ENCODE results near the gene GDF7.

The GDF7 gene

DNA sequence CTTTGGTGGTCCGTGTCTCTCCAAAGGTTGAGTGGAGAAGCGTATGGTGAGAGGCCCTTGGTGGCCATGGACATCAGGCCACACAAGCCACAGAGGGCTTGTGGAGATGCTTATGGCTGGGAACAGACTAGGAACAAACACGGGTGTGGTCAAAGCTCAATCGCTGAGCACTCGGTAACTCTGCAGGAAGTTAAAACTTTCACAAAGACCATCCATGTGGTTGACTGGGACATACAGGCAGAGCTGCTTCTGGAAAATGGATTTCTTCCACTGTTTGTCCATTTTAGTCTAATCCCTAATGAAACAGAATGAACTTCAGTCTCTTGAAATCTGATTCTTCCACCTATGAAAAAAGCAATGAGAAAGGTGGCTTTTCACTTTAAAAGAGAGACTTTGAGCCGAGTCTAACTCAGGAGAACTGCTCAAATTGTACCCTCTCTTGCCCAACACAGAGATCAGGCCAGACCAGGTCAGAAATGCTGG is 17.7 kb downstream of the GDF7 start:
- H3K9ac ChIP-seq (ENCODE audit: low read depth, low read length), result no peak overlapping the region
- H3K4me3 ChIP-seq (ENCODE audit: low read length), result no peak overlapping the region
- no peaks in the 10 kb centered on the region for H3K9me3 ChIP-seq (ENCODE audit: insufficient read depth, low read depth, low read length)
- H3K36me3 ChIP-seq (ENCODE audit: insufficient read depth, low read depth, low read length), result no peaks in the 10 kb centered on the region
- H3K27ac ChIP-seq (ENCODE audit: low read length), result no peak overlapping the region
- no peaks in the 10 kb centered on the region for H3K27me3 ChIP-seq (ENCODE audit: insufficient read depth, low read length)
- no peaks in the 10 kb centered on the region for H3K4me1 ChIP-seq (ENCODE audit: insufficient read depth, low read length)

DNA sequence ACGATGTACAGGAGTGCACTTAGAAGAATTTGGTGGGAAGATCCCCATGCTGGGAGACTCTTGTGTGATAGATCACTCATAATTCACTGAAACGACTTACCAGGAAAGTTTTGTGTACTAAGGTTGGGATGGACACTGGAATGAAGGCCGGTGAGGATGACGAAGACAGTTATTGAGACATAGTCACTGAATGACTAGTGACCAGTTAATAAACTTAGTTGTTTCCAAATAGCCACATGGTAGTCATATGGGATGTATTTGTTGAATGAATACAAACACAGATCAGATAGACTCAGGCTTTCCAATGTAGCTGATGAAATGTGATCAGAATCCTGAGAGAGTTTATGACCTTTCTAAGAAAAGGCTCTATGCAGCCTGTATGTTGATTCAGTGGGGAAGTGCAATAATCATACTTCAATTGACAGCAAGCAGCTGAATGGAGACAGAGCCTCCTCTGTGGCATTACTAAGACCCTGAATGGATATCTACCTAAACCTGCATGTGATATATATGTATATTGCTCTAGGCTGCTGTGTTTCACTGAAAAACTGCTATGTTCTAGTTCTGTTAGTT is 20.4 kb downstream of the GDF7 start:
- H3K9ac ChIP-seq (ENCODE audit: low read depth, low read length), result no peak overlapping the region
- H3K9me3 ChIP-seq (ENCODE audit: insufficient read depth, low read depth, low read length), result no peaks in the 10 kb centered on the region
- H3K36me3 ChIP-seq (ENCODE audit: insufficient read depth, low read depth, low read length), result no peaks in the 10 kb centered on the region
- no peak overlapping the region for H3K4me3 ChIP-seq (ENCODE audit: low read length)
- no peak overlapping the region for H3K27ac ChIP-seq (ENCODE audit: low read length)
- H3K27me3 ChIP-seq (ENCODE audit: insufficient read depth, low read length), result no peaks in the 10 kb centered on the region
- no peaks in the 10 kb centered on the region for H3K4me1 ChIP-seq (ENCODE audit: insufficient read depth, low read length)

DNA sequence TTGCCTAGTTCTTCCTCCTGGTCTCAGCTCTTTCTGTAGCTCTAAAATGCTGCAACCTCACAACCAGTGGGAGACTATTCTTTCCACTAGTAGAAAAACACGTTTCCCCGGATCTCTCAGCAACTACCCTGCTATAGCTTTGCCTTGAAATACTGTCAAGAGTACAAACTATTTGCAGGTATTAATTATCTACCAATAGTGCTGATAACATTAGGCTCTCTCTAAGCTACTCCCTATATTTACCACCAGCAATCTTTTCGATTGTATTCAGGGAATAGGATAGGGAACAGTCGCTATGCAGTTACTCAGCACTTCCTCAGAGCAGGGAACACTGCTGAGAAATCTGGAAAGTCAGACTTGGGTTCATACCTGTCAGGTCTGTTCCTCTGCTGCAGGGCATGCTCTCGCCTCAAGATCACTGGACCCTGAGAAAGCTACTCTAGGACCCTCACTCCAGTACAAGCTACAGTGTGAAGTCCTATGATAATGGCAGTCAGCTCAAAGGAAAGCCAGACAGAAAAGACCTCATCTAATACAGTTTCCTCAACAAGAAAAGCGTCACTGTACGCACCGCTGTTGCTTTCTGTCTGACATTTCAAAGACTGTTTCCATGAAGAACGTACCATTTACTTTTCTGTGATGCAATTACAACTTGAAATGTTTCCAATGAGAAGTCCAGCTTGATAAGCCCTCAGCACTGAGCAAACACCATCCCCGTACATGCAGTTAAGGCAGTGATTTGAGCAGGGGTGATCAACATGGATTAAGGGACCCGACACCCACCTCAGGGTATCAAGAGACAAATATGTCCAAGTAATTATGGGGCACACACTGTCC is 22.7 kb downstream of the GDF7 start:
- Histone ChIP-seq H3K27ac (ENCODE audit: low read length) (no peak overlapping the region), H3K9ac (ENCODE audit: low read depth, low read length) (no peak overlapping the region), H3K9me3 (ENCODE audit: insufficient read depth, low read depth, low read length) (no peaks in the 10 kb centered on the region), H3K4me3 (ENCODE audit: low read length) (no peak overlapping the region), H3K27me3 (ENCODE audit: insufficient read depth, low read length) (no peaks in the 10 kb centered on the region), H3K36me3 (ENCODE audit: insufficient read depth, low read depth, low read length) (no peaks in the 10 kb centered on the region), H3K4me1 (ENCODE audit: insufficient read depth, low read length) (no peaks in the 10 kb centered on the region)

DNA sequence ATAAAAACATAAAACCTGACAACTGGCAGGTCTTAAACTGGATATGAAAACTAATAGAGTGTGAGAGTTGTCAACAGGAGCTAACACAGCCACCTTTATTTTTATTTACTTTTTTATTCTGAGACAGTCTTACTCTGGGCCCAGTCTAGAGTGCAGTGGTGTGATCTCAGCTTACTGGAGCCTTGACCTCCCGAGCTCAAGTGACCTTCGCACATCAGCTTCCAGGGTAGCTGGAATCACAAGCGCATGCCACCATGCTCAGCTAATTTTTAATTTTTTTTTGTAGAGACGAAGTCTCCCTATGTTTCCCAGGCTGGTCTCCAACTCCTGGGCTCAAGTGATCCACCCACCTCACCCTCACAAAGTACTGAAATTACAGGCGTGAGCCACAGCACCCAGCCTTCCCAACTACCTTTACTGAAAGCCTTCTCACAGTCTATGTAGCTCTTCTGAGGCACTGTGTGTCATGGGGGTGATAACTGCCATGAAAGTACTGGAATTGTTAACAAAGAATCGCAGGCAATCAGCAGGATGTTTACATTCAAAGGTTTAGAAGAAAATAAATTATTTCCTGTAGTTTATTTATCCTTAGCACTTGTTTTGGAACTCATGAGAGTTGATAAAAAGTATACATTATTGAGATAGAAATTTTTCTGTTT is 24.3 kb downstream of the GDF7 start:
- Histone ChIP-seq H3K4me1 (ENCODE audit: insufficient read depth, low read length) (no peaks in the 10 kb centered on the region), H3K4me3 (ENCODE audit: low read length) (no peak overlapping the region), H3K9me3 (ENCODE audit: insufficient read depth, low read depth, low read length) (no peaks in the 10 kb centered on the region), H3K27me3 (ENCODE audit: insufficient read depth, low read length) (no peaks in the 10 kb centered on the region), H3K36me3 (ENCODE audit: insufficient read depth, low read depth, low read length) (no peaks in the 10 kb centered on the region), H3K27ac (ENCODE audit: low read length) (no peak overlapping the region), H3K9ac (ENCODE audit: low read depth, low read length) (no peak overlapping the region)

DNA sequence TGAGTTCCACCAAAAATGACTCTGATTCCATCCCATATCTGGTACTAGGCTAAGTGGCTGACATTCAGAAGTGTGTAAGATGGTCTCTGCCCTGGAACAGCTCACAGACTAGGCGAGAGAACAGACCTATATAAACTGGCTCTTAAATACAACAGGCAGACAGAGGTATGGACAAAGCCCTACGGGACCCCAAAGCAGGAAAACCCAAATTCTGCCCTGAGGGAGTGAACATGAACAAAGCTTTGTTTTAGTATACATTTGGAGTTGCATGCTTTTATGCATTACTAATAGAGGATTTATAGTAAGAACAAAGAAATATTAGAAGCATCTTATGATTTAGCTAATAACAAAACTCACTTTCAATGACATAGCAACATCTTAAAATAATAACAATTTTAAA is 25.1 kb downstream of the GDF7 start:
- no peak overlapping the region for H3K9ac ChIP-seq (ENCODE audit: low read depth, low read length)
- no peaks in the 10 kb centered on the region for H3K4me1 ChIP-seq (ENCODE audit: insufficient read depth, low read length)
- H3K4me3 ChIP-seq (ENCODE audit: low read length), result no peak overlapping the region
- H3K36me3 ChIP-seq (ENCODE audit: insufficient read depth, low read depth, low read length), result no peaks in the 10 kb centered on the region
- no peaks in the 10 kb centered on the region for H3K27me3 ChIP-seq (ENCODE audit: insufficient read depth, low read length)
- H3K9me3 ChIP-seq (ENCODE audit: insufficient read depth, low read depth, low read length), result no peaks in the 10 kb centered on the region
- H3K27ac ChIP-seq (ENCODE audit: low read length), result no peak overlapping the region

DNA sequence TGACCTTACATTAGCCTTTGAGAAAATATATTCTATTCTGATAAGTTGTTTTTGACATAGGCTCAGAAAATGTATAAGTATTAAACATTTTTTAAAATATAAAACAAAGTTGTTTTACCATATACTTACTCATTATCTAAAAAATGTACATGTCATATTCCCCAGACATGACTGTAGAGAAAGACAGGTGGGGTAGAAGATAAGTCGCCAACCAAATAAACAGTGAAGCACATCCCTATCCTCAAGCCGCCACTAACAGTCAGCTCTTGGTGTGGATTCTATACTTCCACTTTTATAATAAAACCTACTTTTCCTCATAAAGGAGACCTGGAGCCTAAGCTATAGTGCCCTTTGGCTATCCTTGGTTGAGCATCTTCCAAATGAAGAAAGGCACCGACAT is 26.4 kb downstream of the GDF7 start:
- Histone ChIP-seq H3K9ac (ENCODE audit: low read depth, low read length) (no peak overlapping the region), H3K36me3 (ENCODE audit: insufficient read depth, low read depth, low read length) (no peaks in the 10 kb centered on the region), H3K9me3 (ENCODE audit: insufficient read depth, low read depth, low read length) (no peaks in the 10 kb centered on the region), H3K27ac (ENCODE audit: low read length) (no peak overlapping the region), H3K4me1 (ENCODE audit: insufficient read depth, low read length) (no peaks in the 10 kb centered on the region), H3K27me3 (ENCODE audit: insufficient read depth, low read length) (no peaks in the 10 kb centered on the region), H3K4me3 (ENCODE audit: low read length) (no peak overlapping the region)

DNA sequence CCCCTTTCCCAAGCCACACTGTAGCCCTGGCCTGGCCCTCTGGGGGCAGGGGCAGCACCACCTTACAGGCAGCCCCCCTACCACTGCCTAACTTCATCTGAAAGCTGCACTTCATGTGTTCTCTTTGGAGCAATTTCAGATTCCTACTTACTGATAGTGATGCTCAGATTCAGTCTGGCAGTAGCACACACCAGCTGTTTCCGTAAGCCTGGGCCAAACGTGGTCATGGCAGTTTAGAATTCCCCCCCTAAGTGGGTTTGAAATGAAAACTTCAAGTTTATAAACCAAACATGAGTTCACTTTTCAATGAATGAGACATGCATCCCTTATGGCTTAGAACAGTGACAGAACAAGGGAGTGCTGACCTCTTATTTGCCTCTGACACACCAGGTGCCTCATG is 29.4 kb downstream of the GDF7 start:
- Histone ChIP-seq H3K9ac (ENCODE audit: low read depth, low read length) (no peak overlapping the region), H3K4me1 (ENCODE audit: insufficient read depth, low read length) (no peaks in the 10 kb centered on the region), H3K27me3 (ENCODE audit: insufficient read depth, low read length) (no peaks in the 10 kb centered on the region), H3K9me3 (ENCODE audit: insufficient read depth, low read depth, low read length) (no peaks in the 10 kb centered on the region), H3K27ac (ENCODE audit: low read length) (no peak overlapping the region), H3K36me3 (ENCODE audit: insufficient read depth, low read depth, low read length) (no peaks in the 10 kb centered on the region), H3K4me3 (ENCODE audit: low read length) (no peak overlapping the region)

DNA sequence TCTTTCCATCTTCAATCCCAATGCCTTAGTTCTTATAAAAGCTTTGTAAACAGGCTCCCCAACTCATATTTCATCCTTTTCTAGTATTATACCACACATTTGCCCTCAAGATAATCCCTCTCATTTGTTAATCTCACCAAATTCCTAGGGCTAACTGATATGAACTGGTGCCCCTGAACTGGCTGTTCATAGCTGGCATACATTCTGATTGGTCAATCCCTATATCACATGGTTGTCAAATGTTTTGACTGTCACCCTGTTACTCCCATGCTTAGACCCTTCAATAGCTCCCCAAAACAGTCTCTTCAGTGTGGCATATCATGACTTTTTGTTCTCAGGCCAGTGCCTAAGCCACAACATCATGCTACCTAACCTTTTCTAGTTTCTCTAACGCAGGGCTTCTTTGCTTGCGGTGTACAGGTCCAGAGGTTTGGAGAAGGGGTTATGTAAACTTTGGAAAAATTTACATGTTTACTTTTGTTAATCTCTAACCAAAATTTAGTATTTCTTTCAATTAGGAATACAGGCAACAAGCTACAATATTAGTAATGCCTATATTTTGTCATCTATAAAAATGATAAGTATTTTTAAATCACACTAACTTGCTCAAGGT is 30.5 kb downstream of the GDF7 start:
- Histone ChIP-seq H3K9me3 (ENCODE audit: insufficient read depth, low read depth, low read length) (no peaks in the 10 kb centered on the region), H3K4me1 (ENCODE audit: insufficient read depth, low read length) (no peaks in the 10 kb centered on the region), H3K27me3 (ENCODE audit: insufficient read depth, low read length) (no peaks in the 10 kb centered on the region), H3K4me3 (ENCODE audit: low read length) (no peak overlapping the region), H3K9ac (ENCODE audit: low read depth, low read length) (no peak overlapping the region), H3K36me3 (ENCODE audit: insufficient read depth, low read depth, low read length) (no peaks in the 10 kb centered on the region), H3K27ac (ENCODE audit: low read length) (no peak overlapping the region)

DNA sequence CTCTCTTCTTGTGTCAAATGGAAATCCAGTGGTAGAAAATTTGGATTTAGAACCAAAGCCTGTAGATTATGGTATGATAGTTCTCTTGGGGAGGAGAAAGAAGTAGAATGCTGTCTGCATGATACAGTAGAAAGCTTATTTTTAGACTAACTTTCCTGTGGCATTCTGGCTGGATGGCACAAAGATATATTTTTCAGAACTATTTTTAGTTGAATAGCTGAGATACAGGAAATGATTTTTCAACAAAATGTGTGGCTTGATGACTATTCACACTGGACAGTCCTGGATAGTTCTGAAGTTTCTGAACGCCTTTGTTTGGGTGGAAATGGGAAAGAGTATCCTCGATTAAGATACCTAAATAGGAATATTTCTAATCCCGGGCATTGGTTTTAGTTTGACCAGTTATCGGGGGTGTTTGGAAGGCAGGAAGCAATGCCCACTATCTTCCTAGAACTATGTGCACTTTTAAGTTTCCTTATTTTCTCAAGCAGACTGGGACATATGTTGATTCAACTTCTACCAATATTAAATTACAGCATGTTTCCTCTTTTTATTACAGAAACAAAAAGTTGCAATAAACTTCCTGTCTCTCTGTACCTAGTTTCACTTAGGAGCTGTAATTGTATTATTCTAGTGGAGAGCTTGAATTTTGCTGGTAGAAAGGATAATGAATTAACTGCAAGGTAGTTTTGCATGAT is 32.1 kb downstream of the GDF7 start:
- Histone ChIP-seq H3K4me3 (ENCODE audit: low read length) (no peak overlapping the region), H3K4me1 (ENCODE audit: insufficient read depth, low read length) (no peaks in the 10 kb centered on the region), H3K27ac (ENCODE audit: low read length) (no peak overlapping the region), H3K36me3 (ENCODE audit: insufficient read depth, low read depth, low read length) (no peaks in the 10 kb centered on the region), H3K9ac (ENCODE audit: low read depth, low read length) (no peak overlapping the region), H3K27me3 (ENCODE audit: insufficient read depth, low read length) (no peaks in the 10 kb centered on the region), H3K9me3 (ENCODE audit: insufficient read depth, low read depth, low read length) (no peaks in the 10 kb centered on the region)

DNA sequence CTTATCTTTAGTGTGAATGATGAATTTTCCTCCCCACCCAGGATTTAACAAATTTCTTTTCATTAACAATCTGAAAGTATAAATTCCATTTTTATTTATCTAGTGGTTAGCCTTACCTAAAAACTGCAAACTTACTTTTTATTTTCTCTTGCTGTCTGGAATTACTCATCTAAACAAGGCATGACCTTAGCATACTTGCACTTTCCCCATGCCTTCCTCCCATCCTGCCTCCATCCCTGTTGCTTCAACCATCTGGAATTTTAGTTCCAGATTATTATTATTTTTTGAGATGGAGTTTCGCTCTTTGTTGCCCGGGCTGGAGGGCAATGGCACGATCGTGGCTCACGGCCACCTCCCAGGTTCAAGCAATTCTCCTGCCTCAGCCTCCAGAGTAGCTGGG is 35.6 kb downstream of the GDF7 start:
- Histone ChIP-seq H3K36me3 (ENCODE audit: insufficient read depth, low read depth, low read length) (no peaks in the 10 kb centered on the region), H3K4me1 (ENCODE audit: insufficient read depth, low read length) (no peaks in the 10 kb centered on the region), H3K9ac (ENCODE audit: low read depth, low read length) (no peak overlapping the region), H3K27ac (ENCODE audit: low read length) (no peak overlapping the region), H3K4me3 (ENCODE audit: low read length) (no peak overlapping the region), H3K9me3 (ENCODE audit: insufficient read depth, low read depth, low read length) (no peaks in the 10 kb centered on the region), H3K27me3 (ENCODE audit: insufficient read depth, low read length) (no peaks in the 10 kb centered on the region)

DNA sequence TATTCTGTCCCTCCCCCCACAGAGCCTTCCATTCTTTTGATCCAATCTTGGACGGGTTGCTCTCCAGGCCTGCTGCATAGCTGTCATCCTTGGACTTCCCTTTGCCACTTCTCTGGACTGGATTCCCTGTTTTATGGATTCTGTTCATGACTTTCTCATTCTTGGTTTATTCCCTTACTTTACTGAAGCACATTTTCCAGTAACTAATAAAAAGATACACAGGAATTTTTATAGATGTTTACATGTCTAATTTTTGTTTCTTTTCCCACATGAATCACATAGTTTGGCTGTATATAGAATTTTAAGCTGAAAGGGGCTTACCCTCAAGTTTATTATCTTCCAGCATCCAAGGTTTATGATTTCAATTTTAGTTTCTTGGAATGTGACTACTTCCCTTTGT is 37.9 kb downstream of the GDF7 start:
- H3K9me3 ChIP-seq (ENCODE audit: insufficient read depth, low read depth, low read length), result no peaks in the 10 kb centered on the region
- no peak overlapping the region for H3K27ac ChIP-seq (ENCODE audit: low read length)
- H3K4me3 ChIP-seq (ENCODE audit: low read length), result no peak overlapping the region
- H3K36me3 ChIP-seq (ENCODE audit: insufficient read depth, low read depth, low read length), result no peaks in the 10 kb centered on the region
- H3K4me1 ChIP-seq (ENCODE audit: insufficient read depth, low read length), result no peaks in the 10 kb centered on the region
- no peak overlapping the region for H3K9ac ChIP-seq (ENCODE audit: low read depth, low read length)
- no peaks in the 10 kb centered on the region for H3K27me3 ChIP-seq (ENCODE audit: insufficient read depth, low read length)

Measured in iPS-20b (cell line).